ENCODE results near the gene C19orf67. TPM values are rescaled to one million over a fixed set of nuclear protein-coding genes. Genes with fewer than 3 reads are reported as not detected.

The C19orf67 gene
- total RNA-seq, 5 donors from 2014 or later (not counting 1 experiment from before 2014, with no cell fraction given) = 0.53 to 0.98 (median 0.58) TPM; not detected in 2

- WGBS (ENCODE audit: insufficient coverage) = 74% methylated on average over 5 of the region's 7 CpGs
- H3K36me3 Mint-ChIP-seq = peaks cover 11% of the 10 kb centered on the region
- H3K4me3 ChIP-seq (ENCODE audit: control insufficient read depth in 1 of 2, extremely low read depth in 1 of 2, low read length in 1 of 2) = no peak overlapping the region
- no peak for DNase-seq
- CTCF ChIA-PET = no interaction called here
- ATAC-seq (replicated peaks in 1 of 4) = no peak
- no peak overlapping the region for H3K4me3 Mint-ChIP-seq
- H3K9me3 Mint-ChIP-seq = peaks cover 0 to 7% (median 0%) of the 10 kb centered on the region in 3 donors
- H3K27ac Mint-ChIP-seq = peak overlapping the region; percentile 5 to 57
- no peaks in the 10 kb centered on the region for H3K27me3 ChIP-seq (replicated peaks in 1 of 2; ENCODE audit: control insufficient read depth in 2 of 2, extremely low read depth in 1 of 2, insufficient read depth in 2 of 2, low read length in 1 of 2)
- H3K27ac ChIP-seq (ENCODE audit: low read length) = no peak overlapping the region
- H3K4me1 Mint-ChIP-seq = peaks cover 11 to 16% (median 11%) of the 10 kb centered on the region in 3 donors
- POLR2A ChIA-PET = no interaction called here
- no peaks in the 10 kb centered on the region for H3K9me3 ChIP-seq
- H3K36me3 ChIP-seq (ENCODE audit: control insufficient read depth in 2 of 2, extremely low read depth in 1 of 2, insufficient read depth in 1 of 2, low read length in 1 of 2) = peaks cover 5 to 21% of the 10 kb centered on the region in 2 donors
- peaks cover 0 to 13% of the 10 kb centered on the region in 2 experiments for H3K4me1 ChIP-seq (ENCODE audit: control insufficient read depth in 1 of 2, extremely low read depth in 1 of 2, insufficient read depth in 2 of 2, low read length in 2 of 2)
- peaks cover 0 to 2% of the 10 kb centered on the region in 2 donors for H3K27me3 Mint-ChIP-seq
Observed at GRCh38 chr19:14094854-14095253, 9.3 kb upstream of the C19orf67 start.

- Mint-ChIP-seq H3K9me3 (peaks cover 0 to 7% (median 0%) of the 10 kb centered on the region in 3 donors), H3K36me3 (peaks cover 17% of the 10 kb centered on the region), H3K4me1 (peaks cover 15 to 22% (median 17%) of the 10 kb centered on the region in 3 donors), H3K4me3 (peak overlapping the region; percentile 16 to 57 (median 47)), H3K27me3 (peaks cover 0 to 2% of the 10 kb centered on the region in 2 donors), H3K27ac (peak overlapping the region; percentile 66 to 68)
- ChIA-PET CTCF (no interaction called here), POLR2A (no interaction called here)
- Histone ChIP-seq H3K9me3 (no peaks in the 10 kb centered on the region), H3K27ac (ENCODE audit: low read length) (no peak overlapping the region), H3K27me3 (replicated peaks in 1 of 2; ENCODE audit: control insufficient read depth in 2 of 2, extremely low read depth in 1 of 2, insufficient read depth in 2 of 2, low read length in 1 of 2) (no peaks in the 10 kb centered on the region), H3K4me1 (ENCODE audit: control insufficient read depth in 1 of 2, extremely low read depth in 1 of 2, insufficient read depth in 2 of 2, low read length in 2 of 2) (peaks cover 0 to 23% of the 10 kb centered on the region in 2 experiments), H3K36me3 (ENCODE audit: control insufficient read depth in 2 of 2, extremely low read depth in 1 of 2, insufficient read depth in 1 of 2, low read length in 1 of 2) (peaks cover 8 to 23% of the 10 kb centered on the region in 2 donors), H3K4me3 (ENCODE audit: control insufficient read depth in 1 of 2, extremely low read depth in 1 of 2, low read length in 1 of 2) (no peak overlapping the region)
- DNase-seq (no peak), ATAC-seq (replicated peaks in 1 of 4) (no peak)
- WGBS (ENCODE audit: insufficient coverage) = 97% methylated on average over 4 of the region's 9 CpGs
Observed at GRCh38 chr19:14093117-14093823, 7.7 kb upstream of the C19orf67 start.

GRCh38 chr19:14091813-14092462 lies 6.4 kb upstream of the C19orf67 start:
- Mint-ChIP-seq H3K4me1 (peaks cover 15 to 24% (median 17%) of the 10 kb centered on the region in 3 donors), H3K9me3 (peaks cover 0 to 7% (median 0%) of the 10 kb centered on the region in 3 donors), H3K4me3 (peak overlapping the region; percentile 89 to 100 (median 99)), H3K36me3 (peaks cover 14% of the 10 kb centered on the region), H3K27ac (peak overlapping the region; percentile 100), H3K27me3 (peaks cover 0 to 2% of the 10 kb centered on the region in 2 donors)
- CTCF ChIA-PET = interaction anchor here (0.5 to 1.5 kb wide), 2 partner anchors 18 to 44 kb away, joined by 3 read pairs; partner anchors contain the start of gene ASF1B (in 1 of the 2)
- peaks cover 7 to 13% of the 10 kb centered on the region in 2 donors for H3K36me3 ChIP-seq (ENCODE audit: control insufficient read depth in 2 of 2, extremely low read depth in 1 of 2, insufficient read depth in 1 of 2, low read length in 1 of 2)
- peak overlapping the region; percentile 62 for H3K27ac ChIP-seq (ENCODE audit: low read length)
- H3K9me3 ChIP-seq = no peaks in the 10 kb centered on the region
- peak in 25 of 35 experiments; percentile 18 to 69 (median 48) for DNase-seq
- POLR2A ChIA-PET = no interaction called here
- H3K4me3 ChIP-seq (ENCODE audit: control insufficient read depth in 1 of 2, extremely low read depth in 1 of 2, low read length in 1 of 2) = peak overlapping the region; percentile 87 to 90
- peaks cover 0 to 23% of the 10 kb centered on the region in 2 experiments for H3K4me1 ChIP-seq (ENCODE audit: control insufficient read depth in 1 of 2, extremely low read depth in 1 of 2, insufficient read depth in 2 of 2, low read length in 2 of 2)
- no peaks in the 10 kb centered on the region for H3K27me3 ChIP-seq (replicated peaks in 1 of 2; ENCODE audit: control insufficient read depth in 2 of 2, extremely low read depth in 1 of 2, insufficient read depth in 2 of 2, low read length in 1 of 2)
- peak in 3 of 4 experiments; percentile 3 to 23 (median 8) for ATAC-seq (replicated peaks in 1 of 4)
- 41% methylated on average over 9 of the region's 15 CpGs for WGBS (ENCODE audit: insufficient coverage)

GRCh38 chr19:14091081-14091812 lies 5.7 kb upstream of the C19orf67 start:
- Mint-ChIP-seq H3K4me1 (peaks cover 15 to 24% (median 17%) of the 10 kb centered on the region in 3 donors), H3K27me3 (peaks cover 0 to 2% of the 10 kb centered on the region in 2 donors), H3K36me3 (peaks cover 10% of the 10 kb centered on the region), H3K4me3 (peak overlapping the region; percentile 89 to 100 (median 99)), H3K9me3 (peaks cover 0 to 7% (median 0%) of the 10 kb centered on the region in 3 donors), H3K27ac (peak overlapping the region; percentile 100)
- Histone ChIP-seq H3K4me3 (ENCODE audit: control insufficient read depth in 1 of 2, extremely low read depth in 1 of 2, low read length in 1 of 2) (peak overlapping the region; percentile 87 to 90), H3K9me3 (no peaks in the 10 kb centered on the region), H3K27ac (ENCODE audit: low read length) (peak overlapping the region; percentile 62), H3K27me3 (replicated peaks in 1 of 2; ENCODE audit: control insufficient read depth in 2 of 2, extremely low read depth in 1 of 2, insufficient read depth in 2 of 2, low read length in 1 of 2) (no peaks in the 10 kb centered on the region), H3K36me3 (ENCODE audit: control insufficient read depth in 2 of 2, extremely low read depth in 1 of 2, insufficient read depth in 1 of 2, low read length in 1 of 2) (peaks cover 6% of the 10 kb centered on the region in 2 donors), H3K4me1 (ENCODE audit: control insufficient read depth in 1 of 2, extremely low read depth in 1 of 2, insufficient read depth in 2 of 2, low read length in 2 of 2) (peaks cover 0 to 23% of the 10 kb centered on the region in 2 experiments)
- under 1% methylated on average over 42 of the region's 72 CpGs for WGBS (ENCODE audit: insufficient coverage)
- POLR2A ChIA-PET = no interaction called here
- CTCF ChIA-PET = interaction anchor here (0.5 to 1.5 kb wide), 2 partner anchors 19 to 45 kb away, joined by 3 read pairs; partner anchors contain the start of gene ASF1B (in 1 of the 2)
- ATAC-seq (replicated peaks in 1 of 4) (peak; percentile 60 to 68 (median 66)), DNase-seq (peak; percentile 38 to 76 (median 57))

- Histone ChIP-seq H3K4me3 (ENCODE audit: control insufficient read depth in 1 of 2, extremely low read depth in 1 of 2, low read length in 1 of 2) (peak within 1 kb of the TSS; percentile 87 to 90), H3K4me1 (ENCODE audit: control insufficient read depth in 1 of 2, extremely low read depth in 1 of 2, insufficient read depth in 2 of 2, low read length in 2 of 2) (peaks cover 0 to 23% of the 10 kb centered on the region in 2 experiments), H3K27me3 (replicated peaks in 1 of 2; ENCODE audit: control insufficient read depth in 2 of 2, extremely low read depth in 1 of 2, insufficient read depth in 2 of 2, low read length in 1 of 2) (no peaks in the 10 kb centered on the region), H3K27ac (ENCODE audit: low read length) (peak within 1 kb of the TSS; percentile 62), H3K36me3 (ENCODE audit: control insufficient read depth in 2 of 2, extremely low read depth in 1 of 2, insufficient read depth in 1 of 2, low read length in 1 of 2) (peaks cover 6% of the 10 kb centered on the region in 2 donors), H3K9me3 (no peaks in the 10 kb centered on the region)
- Mint-ChIP-seq H3K4me1 (peaks cover 15 to 24% (median 17%) of the 10 kb centered on the region in 3 donors), H3K36me3 (peaks cover 10% of the 10 kb centered on the region), H3K27me3 (peaks cover 0 to 2% of the 10 kb centered on the region in 2 donors), H3K9me3 (peaks cover 0 to 7% (median 0%) of the 10 kb centered on the region in 3 donors), H3K4me3 (peak within 1 kb of the TSS; percentile 89 to 100 (median 99)), H3K27ac (peak within 1 kb of the TSS; percentile 100)
- WGBS (ENCODE audit: insufficient coverage) = no CpG with 5 or more reads among the region's 65 CpGs
- CTCF ChIA-PET = interaction anchor here in 1 of 2 donors (0.6 to 1.5 kb wide), 2 partner anchors 46 kb away, joined by 3 read pairs; partner anchors contain the start of gene ASF1B
- peak; percentile 64 to 74 (median 66) for ATAC-seq (replicated peaks in 1 of 4)
- peak; percentile 74 to 92 (median 84) for DNase-seq
- POLR2A ChIA-PET = no interaction called here
Observed at GRCh38 chr19:14090509-14091080, 5.0 kb upstream of the C19orf67 start, which contains the start of gene SAMD1. Gene SAMD1, minus strand, starts transcription at chr19:14090751.
